ENCODE measurements around the gene SELENOV. TPM values are rescaled to one million over a fixed set of nuclear protein-coding genes. Genes with fewer than 3 reads are reported as not detected.

SELENOV gene
- total and polyA plus RNA-seq, 9 of the 15 experiments (the other 6 are each of a cell fraction or from before 2014, with no cell fraction given) = 0.04 to 0.09 (median 0.06) TPM; not detected in 4

DNA sequence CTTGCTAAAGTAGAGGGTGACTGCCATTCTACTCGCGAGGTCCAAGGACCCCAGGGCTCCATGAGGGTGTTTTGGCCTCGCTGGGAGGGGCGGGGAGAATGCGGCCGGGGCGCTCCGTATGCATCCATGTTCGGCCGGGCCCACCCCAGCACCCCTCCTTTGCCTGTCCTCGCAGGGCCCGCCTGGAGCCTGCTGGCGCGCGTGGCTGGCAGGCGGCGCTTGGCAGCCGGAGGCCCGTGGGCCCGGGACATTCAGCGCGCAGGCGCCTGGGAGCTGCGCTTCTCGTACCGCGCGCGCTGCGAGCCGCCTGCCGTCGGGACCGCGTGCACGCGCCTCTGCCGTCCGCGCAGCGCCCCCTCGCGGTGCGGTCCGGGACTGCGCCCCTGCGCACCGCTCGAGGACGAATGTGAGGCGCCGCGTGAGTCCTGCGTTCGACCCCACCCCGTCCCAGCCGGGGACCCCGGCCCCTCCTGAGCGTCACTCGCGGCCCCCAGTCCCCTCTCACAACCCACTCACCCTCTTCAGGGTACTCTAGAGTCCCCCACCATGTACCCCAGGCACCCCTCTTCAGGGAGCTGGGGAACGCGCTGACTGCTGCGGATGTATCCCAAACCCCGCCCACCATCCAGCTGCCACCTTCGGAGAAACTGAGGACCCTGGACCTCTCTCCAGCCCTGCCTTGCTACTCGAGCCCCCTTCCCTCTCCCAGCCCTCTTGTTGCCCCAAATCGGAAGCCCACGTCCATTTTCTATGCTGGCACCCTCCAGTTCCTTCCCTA, 12.1 kb upstream of the SELENOV start (continued):
- TF ChIP-seq KAT8 (IDR thresholded peaks at IDR 0.05; ENCODE audit: low read depth) (no peak), PHTF2 (CRISPR knock-in tag; IDR thresholded peaks at IDR 0.05) (no peak), ETV1 (tag; conservative IDR thresholded peaks at IDR 0.05; ENCODE audit: low read depth) (no peak), MYNN (IDR thresholded peaks at IDR 0.05) (no peak), MYNN (CRISPR knock-in tag; IDR thresholded peaks at IDR 0.05) (no peak), CHD4 (IDR thresholded peaks at IDR 0.05; ENCODE audit: insufficient read depth, insufficient replicate concordance, low read depth, low read length, poor library complexity, severe bottlenecking) (no peak), SMAD4 (CRISPR knock-in tag; conservative IDR thresholded peaks at IDR 0.05) (peak; percentile 75), ETV6 (IDR thresholded peaks at IDR 0.05; ENCODE audit: borderline replicate concordance in 1 of 2, low read depth in 2 of 2, low read length in 1 of 2) (no peak), ETV6 (CRISPR knock-in tag; IDR thresholded peaks at IDR 0.05; ENCODE audit: borderline replicate concordance) (peak; percentile 100), ZNF217 (CRISPR knock-in tag; IDR thresholded peaks at IDR 0.05) (peak; percentile 76; the same call in 1 of the 2 replicates), E2F3 (CRISPR knock-in tag; IDR thresholded peaks at IDR 0.05) (peak; percentile 61; the same call in 1 of the 2 replicates), DPF2 (IDR thresholded peaks at IDR 0.05) (no peak), TCFL5 (CRISPR knock-in tag; conservative IDR thresholded peaks at IDR 0.05) (no peak), ZEB2 (IDR thresholded peaks at IDR 0.05) (no peak)
- TF ChIP-seq, protein P1, sequence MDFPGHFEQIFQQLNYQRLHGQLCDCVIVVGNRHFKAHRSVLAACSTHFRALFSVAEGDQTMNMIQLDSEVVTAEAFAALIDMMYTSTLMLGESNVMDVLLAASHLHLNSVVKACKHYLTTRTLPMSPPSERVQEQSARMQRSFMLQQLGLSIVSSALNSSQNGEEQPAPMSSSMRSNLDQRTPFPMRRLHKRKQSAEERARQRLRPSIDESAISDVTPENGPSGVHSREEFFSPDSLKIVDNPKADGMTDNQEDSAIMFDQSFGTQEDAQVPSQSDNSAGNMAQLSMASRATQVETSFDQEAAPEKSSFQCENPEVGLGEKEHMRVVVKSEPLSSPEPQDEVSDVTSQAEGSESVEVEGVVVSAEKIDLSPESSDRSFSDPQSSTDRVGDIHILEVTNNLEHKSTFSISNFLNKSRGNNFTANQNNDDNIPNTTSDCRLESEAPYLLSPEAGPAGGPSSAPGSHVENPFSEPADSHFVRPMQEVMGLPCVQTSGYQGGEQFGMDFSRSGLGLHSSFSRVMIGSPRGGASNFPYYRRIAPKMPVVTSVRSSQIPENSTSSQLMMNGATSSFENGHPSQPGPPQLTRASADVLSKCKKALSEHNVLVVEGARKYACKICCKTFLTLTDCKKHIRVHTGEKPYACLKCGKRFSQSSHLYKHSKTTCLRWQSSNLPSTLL (IDR thresholded peaks at IDR 0.05) = no peak
- TF ChIP-seq, protein P2, sequence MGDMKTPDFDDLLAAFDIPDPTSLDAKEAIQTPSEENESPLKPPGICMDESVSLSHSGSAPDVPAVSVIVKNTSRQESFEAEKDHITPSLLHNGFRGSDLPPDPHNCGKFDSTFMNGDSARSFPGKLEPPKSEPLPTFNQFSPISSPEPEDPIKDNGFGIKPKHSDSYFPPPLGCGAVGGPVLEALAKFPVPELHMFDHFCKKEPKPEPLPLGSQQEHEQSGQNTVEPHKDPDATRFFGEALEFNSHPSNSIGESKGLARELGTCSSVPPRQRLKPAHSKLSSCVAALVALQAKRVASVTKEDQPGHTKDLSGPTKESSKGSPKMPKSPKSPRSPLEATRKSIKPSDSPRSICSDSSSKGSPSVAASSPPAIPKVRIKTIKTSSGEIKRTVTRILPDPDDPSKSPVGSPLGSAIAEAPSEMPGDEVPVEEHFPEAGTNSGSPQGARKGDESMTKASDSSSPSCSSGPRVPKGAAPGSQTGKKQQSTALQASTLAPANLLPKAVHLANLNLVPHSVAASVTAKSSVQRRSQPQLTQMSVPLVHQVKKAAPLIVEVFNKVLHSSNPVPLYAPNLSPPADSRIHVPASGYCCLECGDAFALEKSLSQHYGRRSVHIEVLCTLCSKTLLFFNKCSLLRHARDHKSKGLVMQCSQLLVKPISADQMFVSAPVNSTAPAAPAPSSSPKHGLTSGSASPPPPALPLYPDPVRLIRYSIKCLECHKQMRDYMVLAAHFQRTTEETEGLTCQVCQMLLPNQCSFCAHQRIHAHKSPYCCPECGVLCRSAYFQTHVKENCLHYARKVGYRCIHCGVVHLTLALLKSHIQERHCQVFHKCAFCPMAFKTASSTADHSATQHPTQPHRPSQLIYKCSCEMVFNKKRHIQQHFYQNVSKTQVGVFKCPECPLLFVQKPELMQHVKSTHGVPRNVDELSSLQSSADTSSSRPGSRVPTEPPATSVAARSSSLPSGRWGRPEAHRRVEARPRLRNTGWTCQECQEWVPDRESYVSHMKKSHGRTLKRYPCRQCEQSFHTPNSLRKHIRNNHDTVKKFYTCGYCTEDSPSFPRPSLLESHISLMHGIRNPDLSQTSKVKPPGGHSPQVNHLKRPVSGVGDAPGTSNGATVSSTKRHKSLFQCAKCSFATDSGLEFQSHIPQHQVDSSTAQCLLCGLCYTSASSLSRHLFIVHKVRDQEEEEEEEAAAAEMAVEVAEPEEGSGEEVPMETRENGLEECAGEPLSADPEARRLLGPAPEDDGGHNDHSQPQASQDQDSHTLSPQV (IDR thresholded peaks at IDR 0.05) = peak; percentile 98
- TF ChIP-seq, protein P3, sequence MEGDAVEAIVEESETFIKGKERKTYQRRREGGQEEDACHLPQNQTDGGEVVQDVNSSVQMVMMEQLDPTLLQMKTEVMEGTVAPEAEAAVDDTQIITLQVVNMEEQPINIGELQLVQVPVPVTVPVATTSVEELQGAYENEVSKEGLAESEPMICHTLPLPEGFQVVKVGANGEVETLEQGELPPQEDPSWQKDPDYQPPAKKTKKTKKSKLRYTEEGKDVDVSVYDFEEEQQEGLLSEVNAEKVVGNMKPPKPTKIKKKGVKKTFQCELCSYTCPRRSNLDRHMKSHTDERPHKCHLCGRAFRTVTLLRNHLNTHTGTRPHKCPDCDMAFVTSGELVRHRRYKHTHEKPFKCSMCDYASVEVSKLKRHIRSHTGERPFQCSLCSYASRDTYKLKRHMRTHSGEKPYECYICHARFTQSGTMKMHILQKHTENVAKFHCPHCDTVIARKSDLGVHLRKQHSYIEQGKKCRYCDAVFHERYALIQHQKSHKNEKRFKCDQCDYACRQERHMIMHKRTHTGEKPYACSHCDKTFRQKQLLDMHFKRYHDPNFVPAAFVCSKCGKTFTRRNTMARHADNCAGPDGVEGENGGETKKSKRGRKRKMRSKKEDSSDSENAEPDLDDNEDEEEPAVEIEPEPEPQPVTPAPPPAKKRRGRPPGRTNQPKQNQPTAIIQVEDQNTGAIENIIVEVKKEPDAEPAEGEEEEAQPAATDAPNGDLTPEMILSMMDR (IDR thresholded peaks at IDR 0.05 in 2 of 3, conservative IDR thresholded peaks at IDR 0.05 in 1 of 3; ENCODE audit: insufficient read depth in 2 of 3, low read depth in 1 of 3, low read length in 3 of 3) = peak; percentile 69 to 94 (median 82)
- TF ChIP-seq, protein P4, sequence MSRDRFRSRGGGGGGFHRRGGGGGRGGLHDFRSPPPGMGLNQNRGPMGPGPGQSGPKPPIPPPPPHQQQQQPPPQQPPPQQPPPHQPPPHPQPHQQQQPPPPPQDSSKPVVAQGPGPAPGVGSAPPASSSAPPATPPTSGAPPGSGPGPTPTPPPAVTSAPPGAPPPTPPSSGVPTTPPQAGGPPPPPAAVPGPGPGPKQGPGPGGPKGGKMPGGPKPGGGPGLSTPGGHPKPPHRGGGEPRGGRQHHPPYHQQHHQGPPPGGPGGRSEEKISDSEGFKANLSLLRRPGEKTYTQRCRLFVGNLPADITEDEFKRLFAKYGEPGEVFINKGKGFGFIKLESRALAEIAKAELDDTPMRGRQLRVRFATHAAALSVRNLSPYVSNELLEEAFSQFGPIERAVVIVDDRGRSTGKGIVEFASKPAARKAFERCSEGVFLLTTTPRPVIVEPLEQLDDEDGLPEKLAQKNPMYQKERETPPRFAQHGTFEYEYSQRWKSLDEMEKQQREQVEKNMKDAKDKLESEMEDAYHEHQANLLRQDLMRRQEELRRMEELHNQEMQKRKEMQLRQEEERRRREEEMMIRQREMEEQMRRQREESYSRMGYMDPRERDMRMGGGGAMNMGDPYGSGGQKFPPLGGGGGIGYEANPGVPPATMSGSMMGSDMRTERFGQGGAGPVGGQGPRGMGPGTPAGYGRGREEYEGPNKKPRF (IDR thresholded peaks at IDR 0.05; ENCODE audit: low read depth, low read length) = no peak

Data from K562 (cell line).